GM20431 (cell line): ENCODE measurements around the gene ARNT2.

ENCODE experiments used
- in situ Hi-C: fragments of 300-500 bp; cut with MseI, MboI; formaldehyde crosslinking; loops from one replicate; pipeline ENCODE4 v1.15.0; 2020; ENCODE audit warnings: low sequenced_read_pairs; ENCODE audit not compliant: unreplicated experiment

Gene ARNT2

DNA sequence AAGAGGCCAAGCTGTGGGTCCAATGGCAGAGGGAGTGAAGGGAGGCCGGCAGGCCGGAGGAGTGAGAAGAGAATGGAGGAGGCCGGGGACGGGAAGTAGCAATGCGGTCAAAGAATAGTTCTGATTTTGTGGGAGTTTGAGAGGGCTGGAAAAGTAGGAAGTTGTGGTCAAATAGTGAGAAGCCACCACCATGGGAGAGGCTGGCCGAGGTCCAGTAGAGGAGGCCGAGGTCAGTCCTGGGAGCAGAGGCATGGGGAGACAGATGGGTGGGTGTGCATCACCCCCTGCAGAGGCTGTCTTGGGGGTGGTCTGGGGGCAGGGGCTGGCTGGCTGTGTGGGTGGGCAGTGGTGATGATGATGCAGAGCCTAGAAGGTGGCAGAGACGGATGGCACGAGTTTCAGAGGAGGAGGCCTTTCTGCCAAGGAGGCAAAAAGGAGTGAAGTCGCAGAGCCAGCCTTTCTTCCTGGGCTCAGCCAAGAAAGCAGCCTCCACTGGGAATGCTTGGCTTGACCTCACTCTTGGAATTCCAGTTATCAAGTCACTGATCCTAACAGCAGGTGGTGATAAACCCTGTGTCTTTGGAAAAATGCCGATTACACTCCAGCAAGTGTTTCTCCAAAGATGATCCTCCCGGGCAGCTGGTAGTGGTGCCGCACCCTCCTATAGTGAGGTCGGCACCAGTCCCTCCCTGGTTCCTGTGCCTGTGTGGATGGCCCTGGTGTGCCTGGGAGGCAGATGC, 57.3 kb downstream of the ARNT2 start:
- in situ Hi-C loops, result loop anchor here (25.0 kb wide), 1 partner anchor 501 kb away; no protein-coding TSS in a partner anchor

DNA sequence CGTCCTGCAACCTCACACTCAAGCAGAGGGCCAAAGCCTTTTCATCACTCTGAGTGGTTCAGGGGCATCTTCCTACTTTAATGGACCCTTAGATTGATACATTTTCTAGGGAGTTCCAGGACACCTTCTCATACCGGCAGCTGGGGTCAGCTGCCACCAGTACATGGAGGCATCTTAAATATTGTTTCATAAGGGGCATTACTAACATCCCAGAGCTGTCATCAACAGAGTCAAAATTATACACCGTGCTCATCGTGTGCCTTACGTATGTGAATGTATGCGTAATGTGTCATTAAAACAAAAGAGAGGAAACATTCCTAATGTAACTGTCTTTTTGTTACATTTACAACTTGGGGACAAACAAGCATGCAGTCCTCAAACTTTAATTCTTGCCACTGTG, 57.9 kb downstream of the ARNT2 start:
- in situ Hi-C loops, result loop anchor here (25.0 kb wide), 1 partner anchor 500 kb away; no protein-coding TSS in a partner anchor

DNA sequence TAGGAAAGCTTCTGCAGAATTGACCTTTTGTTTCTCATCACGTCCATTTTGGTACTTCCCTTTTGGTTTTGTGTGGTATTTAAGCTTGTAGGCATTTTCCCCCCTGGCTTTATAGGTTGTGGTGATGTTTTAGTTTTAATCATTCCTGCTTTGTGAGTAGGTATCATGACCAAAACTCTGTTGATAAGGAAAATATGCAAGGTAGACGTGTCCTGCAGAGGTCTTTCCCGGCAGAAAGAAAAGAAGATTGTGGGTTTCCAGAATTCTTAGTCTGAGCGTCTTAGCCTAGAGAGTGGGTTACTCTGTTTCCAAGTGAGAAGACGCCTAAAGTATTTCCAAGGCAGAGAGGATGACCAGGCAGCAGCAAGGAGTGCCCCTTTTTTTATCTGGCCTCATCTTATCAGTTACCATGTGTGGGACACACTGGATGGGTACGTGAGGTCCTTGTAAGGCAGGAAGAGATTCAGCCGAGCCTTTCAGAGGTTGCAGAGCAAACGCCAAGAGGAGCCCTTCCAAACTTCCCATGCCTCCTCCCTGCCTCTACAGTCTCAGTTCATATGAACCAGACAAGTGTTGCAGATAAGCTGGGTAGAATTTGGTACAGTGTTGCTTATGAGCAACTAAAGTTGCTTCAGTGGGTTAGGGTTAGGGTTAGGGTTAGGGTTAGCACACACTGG, 58.8 kb downstream of the ARNT2 start:
- in situ Hi-C loops, result loop anchor here (25.0 kb wide), 1 partner anchor 499 kb away; no protein-coding TSS in a partner anchor

DNA sequence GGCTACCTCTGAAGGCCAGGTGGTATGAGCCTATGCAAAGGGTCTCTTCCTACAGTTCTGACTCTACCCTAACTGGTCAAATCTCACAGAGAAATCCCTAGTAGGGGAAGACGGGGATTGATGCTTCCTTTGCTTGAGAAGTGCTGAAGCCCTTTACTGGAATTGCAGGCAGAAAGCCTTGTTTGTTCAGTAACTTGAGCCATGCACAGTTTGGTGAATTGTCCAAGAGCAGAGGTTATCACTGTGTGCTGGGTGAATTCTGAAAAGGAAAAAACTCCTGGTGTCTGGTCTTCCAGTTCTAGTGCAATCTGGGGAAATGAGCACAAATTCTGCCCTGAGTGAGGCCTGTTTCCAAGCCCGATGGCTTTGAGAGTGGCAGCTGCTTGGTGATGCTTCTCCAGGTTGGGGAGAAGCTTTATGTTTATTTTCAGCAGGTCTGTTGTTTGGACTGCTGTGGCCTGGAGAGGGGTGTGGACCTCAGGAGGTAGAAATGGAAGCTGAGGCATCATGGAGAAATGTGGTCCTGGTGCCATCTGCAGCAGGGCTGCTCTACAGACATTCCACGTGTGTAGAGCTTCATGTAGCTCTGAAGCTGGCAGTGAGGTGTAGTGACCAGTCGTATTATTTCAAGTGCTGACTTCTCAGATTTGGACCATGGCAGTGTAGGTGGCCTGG, 60.9 kb downstream of the ARNT2 start:
- in situ Hi-C loops, result loop anchor here (25.0 kb wide), 1 partner anchor 497 kb away; no protein-coding TSS in a partner anchor

DNA sequence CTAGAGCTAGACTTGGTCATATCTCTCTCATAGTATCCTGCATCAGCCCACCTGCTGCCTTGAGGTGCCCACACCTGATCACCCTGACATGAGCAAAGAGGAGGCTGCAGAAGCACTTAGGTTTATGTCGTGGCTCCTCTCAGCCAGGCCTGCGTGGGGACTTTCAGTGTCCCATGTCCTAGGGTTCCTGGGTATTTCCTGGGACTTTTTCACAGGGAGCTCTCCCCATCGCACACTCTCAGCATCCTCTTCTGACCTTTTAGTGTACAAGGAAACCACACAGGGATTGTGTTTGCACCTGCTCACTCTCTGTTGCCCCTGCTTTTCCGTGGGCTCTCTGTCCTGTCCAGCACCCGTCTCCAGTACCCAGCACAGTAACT, 61.4 kb downstream of the ARNT2 start:
- in situ Hi-C loops, result loop anchor here (25.0 kb wide), 1 partner anchor 497 kb away; no protein-coding TSS in a partner anchor

DNA sequence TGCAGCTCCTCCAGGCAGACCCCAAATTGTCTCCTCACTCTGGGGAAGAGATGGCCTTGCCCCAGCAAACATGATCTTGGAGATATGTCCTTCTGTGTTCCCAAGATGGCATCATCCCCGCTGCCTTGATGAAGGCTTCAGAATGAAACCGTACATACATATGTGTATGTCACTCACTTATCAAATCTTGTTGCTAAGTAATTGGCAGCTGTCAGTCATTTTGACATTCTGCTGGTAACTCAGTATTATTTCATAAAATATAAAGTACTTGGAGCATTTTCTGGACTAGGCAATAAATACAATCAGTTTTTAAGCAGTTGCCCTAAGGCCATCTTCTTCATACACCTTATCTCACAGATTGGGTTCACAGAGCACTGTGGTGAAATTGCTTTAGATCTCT, 62.4 kb downstream of the ARNT2 start:
- in situ Hi-C loops, result loop anchor here (25.0 kb wide), 1 partner anchor 496 kb away; no protein-coding TSS in a partner anchor

DNA sequence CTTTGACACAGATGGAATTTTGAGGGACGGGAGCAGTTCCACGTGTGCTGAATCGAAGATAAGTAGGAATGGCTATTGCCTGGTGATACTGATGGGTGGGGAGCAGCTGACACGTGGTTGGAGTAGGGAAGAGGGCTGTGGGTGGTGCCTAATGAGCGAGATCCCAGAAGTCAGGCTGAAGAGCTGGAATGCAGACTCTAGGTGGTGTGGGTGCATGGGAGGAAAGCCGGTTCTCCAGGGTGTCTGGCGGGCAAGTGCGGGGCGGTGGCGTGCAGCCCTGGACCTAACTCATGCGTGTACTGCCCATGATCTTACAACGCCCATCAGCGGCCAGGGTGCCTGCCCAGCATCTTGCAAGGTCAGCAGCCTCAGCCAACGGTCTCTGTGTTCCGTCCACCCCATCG, 63.1 kb downstream of the ARNT2 start:
- in situ Hi-C loops, result loop anchor here (25.0 kb wide), 1 partner anchor 495 kb away; no protein-coding TSS in a partner anchor

DNA sequence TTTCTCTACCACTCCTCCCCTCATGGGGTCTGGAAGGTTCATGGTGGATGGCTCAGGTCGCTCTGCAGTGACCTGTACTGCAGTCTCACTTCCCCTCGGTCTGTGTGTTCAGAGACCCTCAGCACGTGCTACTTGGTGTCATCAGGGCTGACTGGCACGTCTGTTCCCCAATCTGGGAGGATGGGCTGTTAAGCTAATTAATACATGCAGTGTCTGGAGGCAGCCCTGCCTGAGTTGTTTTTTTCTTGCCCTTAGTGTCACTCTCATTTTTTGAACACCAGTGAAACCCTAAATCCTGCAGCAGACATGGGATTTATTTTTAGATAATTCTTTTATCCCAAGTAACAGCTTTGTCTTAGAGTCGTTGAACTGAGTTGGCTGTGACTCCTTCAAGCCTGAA, 64.6 kb downstream of the ARNT2 start:
- in situ Hi-C loops, result loop anchor here (25.0 kb wide), 1 partner anchor 494 kb away; no protein-coding TSS in a partner anchor

DNA sequence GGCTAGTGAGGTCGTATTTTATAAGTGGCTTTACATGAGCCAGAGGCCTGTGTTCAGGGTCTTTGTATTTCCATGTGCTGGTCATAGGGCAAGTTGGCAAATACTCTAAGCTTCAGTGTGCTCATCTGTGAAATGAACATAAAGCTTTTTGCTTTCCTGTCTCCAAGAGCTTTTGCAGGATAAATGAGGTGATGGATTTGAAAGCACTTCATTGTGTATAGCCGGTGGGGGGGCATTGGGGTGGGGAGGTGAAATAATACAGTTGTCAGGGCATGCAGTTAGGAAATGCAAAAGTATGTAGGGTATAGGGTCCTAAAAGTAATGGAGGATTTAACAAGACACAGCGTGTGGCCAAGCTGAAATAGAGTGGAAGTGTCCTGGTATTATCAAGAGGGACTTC, 67.7 kb downstream of the ARNT2 start:
- in situ Hi-C loops, result loop anchor here (25.0 kb wide), 1 partner anchor 490 kb away; no protein-coding TSS in a partner anchor

DNA sequence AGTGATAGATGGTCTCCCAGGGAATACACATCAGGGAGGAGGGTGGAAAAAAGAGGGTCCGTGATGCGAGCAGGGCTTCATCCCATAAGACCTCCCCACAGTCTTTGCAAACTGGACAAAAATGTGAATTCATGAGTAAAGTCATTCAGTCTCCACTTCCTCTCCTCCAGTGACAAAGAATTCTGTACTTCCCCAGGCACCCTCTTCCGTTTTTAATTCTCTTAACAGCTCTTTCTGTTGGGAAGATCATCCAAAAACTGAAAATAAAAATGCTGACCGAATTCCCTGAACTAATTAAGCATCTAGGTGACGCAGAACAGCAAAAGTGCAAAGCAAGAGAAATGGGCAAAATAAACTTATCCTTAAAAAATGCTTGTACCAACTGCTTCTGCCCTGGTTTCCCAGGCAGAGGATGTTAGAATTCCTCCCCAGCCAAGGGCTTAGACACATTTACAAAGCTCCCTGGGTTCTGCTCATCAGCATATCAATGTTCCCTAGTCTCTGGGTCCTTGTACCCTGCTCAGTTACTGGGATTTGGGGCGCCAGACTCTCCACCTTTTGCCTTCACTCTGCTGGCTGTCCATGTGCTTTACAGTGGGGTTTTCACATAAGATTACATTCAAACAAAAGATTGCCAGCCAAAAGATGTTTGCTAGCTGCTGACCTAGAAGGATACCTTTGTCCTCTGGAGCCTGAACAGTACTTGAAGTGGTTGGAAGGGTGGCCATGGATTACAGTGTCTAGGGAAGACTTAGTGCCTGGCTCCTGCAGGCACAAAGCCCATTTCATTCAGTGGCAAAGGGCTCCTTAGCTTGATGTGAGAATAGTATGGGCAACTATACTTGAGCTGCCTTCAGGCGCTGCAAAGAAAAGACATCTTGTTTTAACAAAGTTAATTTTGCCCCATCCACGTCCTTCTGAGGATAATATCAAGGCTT, 69.4 kb downstream of the ARNT2 start:
- in situ Hi-C loops, result loop anchor here (25.0 kb wide), 1 partner anchor 489 kb away; no protein-coding TSS in a partner anchor

DNA sequence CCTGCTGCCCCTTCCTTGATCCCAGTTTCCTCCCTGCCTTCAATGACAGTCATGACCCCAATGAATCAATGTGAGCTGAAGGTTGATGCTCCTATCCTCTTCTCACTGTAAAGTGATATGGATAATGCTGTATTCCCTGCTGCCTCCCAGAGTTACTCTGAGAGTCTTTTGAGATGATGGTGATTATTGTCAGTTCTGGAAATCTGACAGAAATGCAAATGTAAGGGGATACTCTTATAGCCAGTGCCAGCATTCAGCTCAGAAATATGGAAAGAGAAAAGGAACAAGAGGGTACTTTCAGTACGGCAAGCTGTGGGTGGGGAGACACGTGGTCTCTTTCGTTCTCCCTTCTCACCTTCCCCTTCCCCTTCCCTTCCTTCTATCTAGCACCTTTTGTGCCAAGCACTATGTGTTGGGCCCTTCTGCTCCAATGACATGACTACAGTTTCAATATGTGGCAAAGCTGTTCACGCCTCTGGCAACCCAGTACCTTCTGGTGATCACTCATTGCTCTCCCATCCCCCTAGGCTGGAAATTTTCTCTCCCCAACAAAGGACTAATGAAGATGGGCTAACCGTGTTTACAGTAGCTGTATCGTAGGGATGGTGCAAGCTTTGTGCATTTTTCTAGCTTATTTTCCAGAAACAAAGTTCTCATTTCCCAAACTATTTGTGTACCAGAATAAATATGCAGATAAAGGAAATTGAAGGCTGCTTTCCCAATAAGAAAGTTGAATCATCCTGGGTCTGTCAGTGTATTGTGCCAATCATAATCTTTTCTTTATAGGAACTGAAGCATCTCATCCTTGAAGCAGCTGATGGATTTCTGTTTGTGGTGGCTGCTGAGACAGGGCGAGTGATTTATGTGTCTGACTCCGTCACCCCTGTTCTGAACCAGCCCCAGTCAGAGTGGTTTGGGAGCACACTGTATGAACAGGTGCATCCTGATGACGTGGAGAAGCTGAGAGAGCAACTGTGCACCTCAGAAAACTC, 70.3 kb downstream of the ARNT2 start:
- in situ Hi-C loops, result loop anchor here (25.0 kb wide), 1 partner anchor 488 kb away; no protein-coding TSS in a partner anchor

DNA sequence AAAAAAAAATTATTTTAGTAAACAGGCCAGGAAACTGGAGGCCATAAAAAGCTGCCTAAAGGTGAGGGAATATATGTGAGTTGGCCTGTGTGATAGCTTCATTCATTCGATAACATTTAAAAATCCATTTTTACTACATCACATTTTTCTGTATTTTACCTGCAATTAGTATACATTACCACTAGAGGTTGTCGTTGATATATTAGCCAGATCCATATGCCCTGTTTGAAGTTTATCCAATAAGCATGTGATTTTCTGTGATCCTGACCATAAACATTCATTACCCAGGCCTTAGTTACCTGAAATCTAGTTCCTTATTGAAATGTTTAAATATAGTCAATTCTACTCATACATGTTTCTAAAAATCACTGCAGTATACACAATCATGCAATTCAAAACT, 71.4 kb downstream of the ARNT2 start:
- in situ Hi-C loops, result no loop called here

DNA sequence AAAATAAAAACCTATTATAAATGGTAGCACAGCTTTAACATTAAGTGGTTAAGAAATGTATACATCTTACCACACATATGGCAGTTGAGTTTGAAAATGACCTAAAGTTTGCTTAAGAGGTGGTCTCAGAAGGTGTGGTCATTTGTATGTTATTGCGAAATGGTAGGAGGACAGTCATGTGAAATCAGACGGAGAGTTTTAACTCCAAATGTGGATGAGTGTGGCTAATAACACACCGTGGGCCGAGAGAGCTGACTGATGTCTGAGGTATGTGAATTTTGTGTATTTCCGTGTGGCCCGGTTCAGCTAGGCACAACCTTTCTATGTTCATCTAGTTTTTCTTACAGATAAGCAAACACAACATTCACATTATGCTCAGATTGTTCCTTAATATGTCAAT, 71.9 kb downstream of the ARNT2 start:
- in situ Hi-C loops, result no loop called here

DNA sequence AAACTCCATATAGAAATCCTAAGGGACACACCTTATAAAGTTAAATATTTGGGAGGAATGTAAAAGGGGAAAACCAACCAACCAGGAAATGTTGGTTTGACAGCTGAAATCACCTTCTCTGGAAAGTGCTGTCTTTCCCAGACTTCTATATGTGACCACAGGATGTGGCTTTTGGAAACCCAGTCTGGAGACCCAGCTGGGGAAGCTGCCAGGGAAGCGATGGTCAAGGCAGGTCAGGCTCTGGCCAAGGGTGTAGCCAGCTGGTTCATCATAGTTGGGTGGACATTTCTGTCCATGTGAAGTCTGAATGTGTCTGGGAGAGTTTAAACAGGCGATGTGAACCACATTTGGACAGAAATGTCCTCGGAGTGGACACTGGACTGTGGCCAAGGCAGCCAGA, 73.9 kb downstream of the ARNT2 start:
- in situ Hi-C loops, result no loop called here

DNA sequence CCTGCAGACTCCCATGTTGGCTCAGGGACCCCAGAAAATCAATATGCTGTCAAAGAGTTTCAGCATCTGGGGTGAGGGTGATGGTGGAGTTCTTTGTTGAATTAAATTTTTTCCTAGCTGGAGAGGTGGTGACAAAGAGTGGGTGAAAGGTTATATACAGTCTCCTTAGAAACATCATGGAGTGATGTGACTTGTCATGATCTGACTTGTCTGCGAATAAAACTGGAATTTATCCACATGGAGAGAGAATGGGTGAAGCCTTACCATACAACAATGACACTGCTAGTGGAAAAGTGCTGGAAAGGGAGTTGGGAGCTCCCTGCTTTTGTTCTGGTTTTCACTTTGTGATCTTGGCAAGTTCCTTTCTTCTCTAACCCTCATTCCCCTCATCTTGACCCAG, 75.0 kb downstream of the ARNT2 start:
- in situ Hi-C loops, result no loop called here

DNA sequence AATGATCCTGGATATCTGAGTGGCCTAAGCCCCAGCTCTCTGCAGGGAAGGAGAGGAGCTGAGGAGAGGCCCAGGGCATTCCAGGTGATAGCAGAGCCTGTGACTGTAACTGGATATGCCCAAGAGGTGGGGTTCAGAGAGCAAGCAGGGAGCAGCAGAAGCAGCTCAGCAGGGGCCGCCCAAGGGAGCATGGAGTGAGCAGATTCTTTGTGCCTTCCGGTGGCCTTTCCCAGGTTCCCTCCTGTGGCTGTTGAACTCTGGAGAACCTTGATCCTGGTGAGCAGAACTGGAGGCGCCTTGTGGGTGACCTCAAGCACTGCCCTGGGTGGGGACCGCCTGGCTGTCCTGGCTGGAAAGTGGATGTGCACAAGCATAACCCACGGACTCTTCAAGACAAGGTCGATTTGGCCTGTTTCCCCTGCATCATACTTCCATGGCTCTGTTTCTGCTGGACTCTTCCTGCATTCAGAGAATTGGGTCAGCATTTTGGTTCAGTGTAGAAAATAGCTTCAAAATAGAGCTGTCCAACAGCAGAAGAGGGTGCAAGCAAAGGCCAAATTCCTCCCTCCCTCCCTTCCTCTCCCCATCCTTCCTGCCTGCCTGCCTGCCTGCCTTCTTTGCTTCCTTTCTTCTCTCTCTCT, 76.1 kb downstream of the ARNT2 start:
- in situ Hi-C loops, result no loop called here

DNA sequence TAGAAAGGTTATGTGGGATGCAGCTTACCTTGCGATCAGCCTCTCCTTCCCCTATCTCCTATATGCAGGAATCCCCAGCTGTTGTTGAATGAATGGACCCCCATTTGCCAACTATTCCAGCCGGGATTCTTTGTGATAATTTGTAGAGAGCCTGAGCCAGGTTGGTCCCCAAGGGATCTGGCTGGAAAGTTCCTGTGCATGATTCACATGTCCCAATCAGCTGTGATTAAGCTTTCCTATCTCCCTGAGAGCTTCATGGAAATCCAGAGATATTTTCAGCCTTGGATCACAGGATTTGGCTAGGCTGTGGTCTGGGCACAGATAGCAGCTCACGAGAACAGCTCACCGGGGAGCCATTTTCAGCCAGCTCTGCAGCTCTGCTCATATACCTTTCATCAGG, 76.7 kb downstream of the ARNT2 start:
- in situ Hi-C loops, result no loop called here

DNA sequence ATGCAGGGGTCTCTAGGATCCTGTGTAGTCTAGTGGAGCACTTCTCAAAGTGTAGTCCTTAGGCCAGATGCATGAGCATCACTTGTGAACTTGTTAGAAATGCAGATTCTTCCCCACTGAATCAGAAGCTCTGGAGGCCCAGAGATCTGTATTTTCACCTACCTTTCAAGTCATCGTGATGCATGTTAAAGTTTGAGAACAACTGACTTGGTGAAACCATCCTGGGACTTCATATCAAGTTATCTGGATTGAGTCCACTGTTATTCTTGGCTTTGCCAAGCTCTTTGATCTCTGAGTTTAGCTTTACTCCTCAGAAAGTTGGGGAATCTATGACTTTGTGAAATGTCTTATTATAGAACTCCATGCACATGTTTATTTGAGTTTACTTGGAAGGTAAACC, 78.5 kb downstream of the ARNT2 start:
- in situ Hi-C loops, result no loop called here
